Naive B cell (primary cell): ENCODE measurements around the gene FBLN7. TPM values are rescaled to one million over a fixed set of nuclear protein-coding genes. Genes with fewer than 3 reads are reported as not detected.

Source experiments
- ATAC-seq, 2 donors: fragments of 150-1000 bp; cut with Tn5 transposase; 2 replicates each; pipeline ENCODE4 v1.10.0; 2021; ENCODE audit warnings: low read depth in 2 of 2, mild to moderate bottlenecking in 2 of 2, moderate library complexity in 2 of 2
- DNase-seq: peaks from one replicate; pipeline ENCODE4 v3.0.0; 2022
- H3K27ac Mint-ChIP-seq, 6 donors: one replicate each; pipeline ENCODE4 v1.8.0; 2020 to 2022; ENCODE audit warnings: mild to moderate bottlenecking in 6 of 6, mixed read lengths in 6 of 6, moderate library complexity in 5 of 6, inconsistent platforms in 2 of 6
- H3K27me3 Mint-ChIP-seq, 3 donors: one replicate each; pipeline ENCODE4 v1.8.0; 2021 to 2022; ENCODE audit warnings: mixed read lengths in 3 of 3, mild to moderate bottlenecking in 1 of 3
- H3K36me3 Mint-ChIP-seq, 2 donors: one replicate each; pipeline ENCODE4 v1.8.0; 2020 to 2022; ENCODE audit warnings: mixed read lengths in 2 of 2, inconsistent platforms in 1 of 2, mild to moderate bottlenecking in 1 of 2
- H3K4me1 Mint-ChIP-seq, 3 donors: one replicate each; pipeline ENCODE4 v1.8.0; 2020 to 2022; ENCODE audit warnings: mixed read lengths in 3 of 3, inconsistent platforms in 1 of 3, mild to moderate bottlenecking in 1 of 3, moderate library complexity in 1 of 3
- H3K4me3 Mint-ChIP-seq, 8 donors: one replicate each; pipeline ENCODE4 v1.8.0; 2020 to 2022; ENCODE audit warnings: mild to moderate bottlenecking in 8 of 8, mixed read lengths in 8 of 8, moderate library complexity in 8 of 8, inconsistent platforms in 2 of 8
- H3K9me3 Mint-ChIP-seq, 7 donors: one replicate each; pipeline ENCODE4 v1.8.0; 2020 to 2022; ENCODE audit warnings: mixed read lengths in 7 of 7, mild to moderate bottlenecking in 5 of 7, inconsistent platforms in 2 of 7, moderate library complexity in 1 of 7
- polyA plus RNA-seq, 6 donors: library from polyadenylated mRNA; unstranded; fragments of 300-500 nt; fragmentation: Illumina TruSeq; gene quantifications; one replicate each; pipeline ENCODE4 v1.2.3, GENCODE V29; 2021; ENCODE audit warnings: low read depth in 6 of 6

Gene FBLN7
- polyA plus RNA-seq, 6 donors from 2014 or later, result 0.18 to 0.23 TPM; not detected in 4

DNA sequence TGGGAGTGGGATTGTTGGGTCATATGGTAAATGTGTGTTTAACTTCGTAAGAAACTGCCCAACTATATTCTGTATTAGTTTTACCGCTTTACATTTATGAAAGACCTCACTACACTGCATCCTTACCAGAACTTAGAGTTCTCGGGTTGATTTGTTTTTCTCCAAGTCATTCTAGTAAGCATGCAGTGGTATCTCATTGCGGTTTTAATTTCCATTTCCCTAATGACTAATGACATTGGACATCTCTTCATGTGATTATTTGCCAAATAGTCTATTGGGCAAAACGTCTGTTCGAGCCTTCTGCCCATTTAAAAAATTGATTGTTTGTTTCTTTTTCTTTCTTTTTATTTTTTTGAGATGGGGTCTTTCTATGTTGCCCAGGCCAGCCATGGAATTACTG, 6.8 kb downstream of the FBLN7 start:
- Mint-ChIP-seq H3K27ac (no peak overlapping the region), H3K36me3 (no peaks in the 10 kb centered on the region), H3K9me3 (no peaks in the 10 kb centered on the region), H3K4me1 (peaks cover 0 to 5% (median 0%) of the 10 kb centered on the region in 3 donors), H3K27me3 (peaks cover 22 to 44% (median 29%) of the 10 kb centered on the region in 3 donors), H3K4me3 (no peak overlapping the region)
- ATAC-seq (no peak), DNase-seq (no peak)

DNA sequence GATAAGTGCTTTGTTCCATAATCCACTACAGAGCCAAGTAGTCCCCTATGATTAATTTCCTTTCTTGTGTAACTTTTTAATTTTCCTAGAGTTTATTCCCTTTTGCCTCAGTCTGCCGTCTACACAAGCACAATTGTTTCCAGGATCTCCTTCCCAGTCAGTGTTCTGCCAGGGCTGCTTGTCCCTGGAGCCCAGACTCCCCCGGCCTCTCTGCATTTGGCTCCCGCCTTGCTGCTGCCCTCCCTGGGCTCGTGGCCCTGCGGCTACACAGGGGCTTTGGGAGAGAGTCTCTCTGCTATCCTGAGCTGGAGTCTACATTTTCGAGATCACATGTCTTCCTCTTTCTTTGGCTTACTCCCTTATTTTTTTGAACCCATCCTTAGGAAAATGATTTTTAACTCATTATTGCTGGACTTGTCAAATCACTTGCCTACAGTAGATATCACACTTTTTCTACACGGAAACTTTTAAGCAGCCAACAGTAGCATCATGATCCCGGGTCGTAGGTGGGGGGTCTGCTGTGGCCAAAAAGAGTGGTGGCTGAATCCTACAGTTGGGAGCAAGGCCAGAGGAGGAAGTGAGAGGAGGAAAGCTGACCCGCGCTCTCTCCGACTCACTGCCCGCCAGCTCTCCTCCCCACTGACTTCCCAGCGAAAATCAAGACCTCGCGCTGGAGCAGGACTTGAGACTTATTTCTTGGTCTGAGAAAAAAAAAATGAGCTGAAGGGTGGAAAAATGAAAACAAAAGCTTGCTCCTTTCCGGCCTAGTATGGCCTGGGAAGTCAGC, 9.4 kb downstream of the FBLN7 start:
- H3K36me3 Mint-ChIP-seq, result no peaks in the 10 kb centered on the region
- no peak overlapping the region for H3K4me3 Mint-ChIP-seq
- DNase-seq (no peak), ATAC-seq (no peak)
- peak overlapping the region in 1 of 6 donors; percentile 25 for H3K27ac Mint-ChIP-seq
- no peaks in the 10 kb centered on the region for H3K4me1 Mint-ChIP-seq
- no peaks in the 10 kb centered on the region for H3K9me3 Mint-ChIP-seq
- peaks cover 8 to 20% (median 19%) of the 10 kb centered on the region in 3 donors for H3K27me3 Mint-ChIP-seq

DNA sequence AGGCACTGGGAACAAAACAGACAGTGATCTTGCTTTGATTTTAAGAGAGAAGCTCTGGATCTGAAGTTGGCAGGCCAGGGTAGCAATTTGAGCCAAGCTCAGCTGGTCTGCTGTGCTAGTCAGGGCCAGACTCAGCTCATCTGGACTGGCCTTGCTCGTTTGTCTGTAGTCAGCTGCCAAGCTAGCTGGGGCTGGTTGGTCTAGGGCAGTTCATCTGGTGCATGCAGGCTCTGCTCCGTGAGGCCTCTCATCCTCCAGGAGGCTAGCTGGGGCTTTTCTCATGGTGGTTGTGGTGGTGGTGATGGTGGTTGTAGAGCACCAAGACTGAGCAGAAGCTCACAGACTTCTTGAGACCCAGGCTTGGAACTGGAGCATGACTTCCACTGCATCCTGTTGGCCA, 10.3 kb downstream of the FBLN7 start:
- Mint-ChIP-seq H3K36me3 (no peaks in the 10 kb centered on the region), H3K27me3 (peaks cover 4 to 15% (median 14%) of the 10 kb centered on the region in 3 donors), H3K9me3 (no peaks in the 10 kb centered on the region), H3K27ac (no peak overlapping the region), H3K4me1 (no peaks in the 10 kb centered on the region), H3K4me3 (no peak overlapping the region)
- DNase-seq, result no peak
- no peak for ATAC-seq

DNA sequence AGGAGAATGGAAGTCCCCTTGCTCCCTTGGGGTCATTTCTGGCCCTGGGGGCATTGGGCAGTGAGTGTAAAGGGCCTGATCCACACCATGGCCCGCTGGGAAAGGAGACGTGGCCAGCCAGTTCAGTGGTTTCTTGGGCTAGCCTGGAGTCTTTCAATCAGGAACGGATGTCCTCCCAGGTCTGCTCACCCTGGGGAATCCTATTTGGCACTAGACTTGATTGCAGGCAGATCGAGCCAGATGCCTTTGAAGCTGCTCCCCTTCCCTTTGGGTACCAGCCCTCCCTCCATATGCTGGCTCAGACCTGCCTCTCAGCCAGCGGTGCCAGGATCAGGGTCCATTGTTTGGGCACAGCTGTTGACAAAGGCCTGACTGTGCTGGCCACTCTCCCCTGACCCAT, 11.0 kb downstream of the FBLN7 start:
- ATAC-seq, result no peak
- Mint-ChIP-seq H3K36me3 (no peaks in the 10 kb centered on the region), H3K4me1 (peaks cover 0 to under 1% (median 0%) of the 10 kb centered on the region in 3 donors), H3K9me3 (no peaks in the 10 kb centered on the region), H3K4me3 (no peak overlapping the region), H3K27ac (no peak overlapping the region), H3K27me3 (peaks cover 4 to 15% (median 14%) of the 10 kb centered on the region in 3 donors)
- no peak for DNase-seq

DNA sequence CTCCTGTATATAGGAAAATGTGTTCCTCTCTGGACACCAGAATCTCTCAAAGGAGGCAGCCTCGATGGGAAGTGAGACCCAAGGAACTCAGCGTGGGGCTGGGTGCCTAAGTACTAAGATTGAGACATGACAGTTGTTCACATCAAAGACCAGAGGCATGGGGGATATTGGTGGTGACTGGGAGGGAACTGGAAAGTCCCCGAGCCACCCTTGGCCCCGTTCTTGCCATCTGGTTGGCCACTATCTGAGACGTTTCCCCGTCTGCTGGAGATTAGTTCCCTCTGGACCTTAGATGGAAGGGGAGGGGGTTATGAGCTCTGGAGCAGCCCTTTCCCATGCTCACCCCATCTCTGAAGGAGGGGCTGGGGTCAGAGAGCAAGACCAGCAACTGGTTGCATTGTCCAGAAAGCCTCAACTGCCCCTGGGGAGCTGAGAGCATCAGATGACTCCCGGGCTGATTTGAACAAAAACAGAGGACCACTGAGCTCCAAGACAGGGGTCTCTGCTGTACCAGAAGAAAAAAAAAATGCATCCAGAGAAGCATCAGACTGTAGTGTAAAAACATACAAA, 11.8 kb downstream of the FBLN7 start:
- no peak for ATAC-seq
- no peak overlapping the region for H3K4me3 Mint-ChIP-seq
- H3K36me3 Mint-ChIP-seq, result no peaks in the 10 kb centered on the region
- peak overlapping the region in 1 of 6 donors; percentile 12 for H3K27ac Mint-ChIP-seq
- H3K9me3 Mint-ChIP-seq, result no peaks in the 10 kb centered on the region
- peaks cover 3 to 15% (median 14%) of the 10 kb centered on the region in 3 donors for H3K27me3 Mint-ChIP-seq
- H3K4me1 Mint-ChIP-seq, result peaks cover 0 to 5% (median 4%) of the 10 kb centered on the region in 3 donors
- no peak for DNase-seq

DNA sequence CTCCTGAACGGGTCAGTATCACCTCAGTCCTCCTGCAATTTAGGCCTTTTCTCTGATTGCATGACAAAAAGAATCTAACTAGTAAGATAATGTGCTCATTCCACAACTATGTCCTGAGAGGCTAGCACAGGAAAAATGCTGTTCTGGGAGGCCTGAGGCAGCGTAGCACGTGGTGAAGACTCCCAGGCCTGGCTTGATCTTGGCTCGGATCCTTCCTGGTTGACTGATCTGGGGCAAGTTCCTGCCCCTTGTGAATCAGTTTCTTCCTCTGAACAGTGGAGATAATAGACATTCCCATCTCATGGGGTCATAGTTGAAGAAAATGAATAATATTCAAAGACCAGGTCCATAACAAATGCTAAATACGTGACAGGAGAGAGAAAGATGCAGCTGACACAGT, 12.3 kb downstream of the FBLN7 start:
- peaks cover 5 to 10% (median 7%) of the 10 kb centered on the region in 3 donors for H3K4me1 Mint-ChIP-seq
- no peak overlapping the region for H3K4me3 Mint-ChIP-seq
- no peak for DNase-seq
- no peak for ATAC-seq
- no peaks in the 10 kb centered on the region for H3K36me3 Mint-ChIP-seq
- H3K9me3 Mint-ChIP-seq, result no peaks in the 10 kb centered on the region
- H3K27ac Mint-ChIP-seq, result peak overlapping the region in 1 of 6 donors; percentile 12
- H3K27me3 Mint-ChIP-seq, result peaks cover 0 to 15% (median 14%) of the 10 kb centered on the region in 3 donors

DNA sequence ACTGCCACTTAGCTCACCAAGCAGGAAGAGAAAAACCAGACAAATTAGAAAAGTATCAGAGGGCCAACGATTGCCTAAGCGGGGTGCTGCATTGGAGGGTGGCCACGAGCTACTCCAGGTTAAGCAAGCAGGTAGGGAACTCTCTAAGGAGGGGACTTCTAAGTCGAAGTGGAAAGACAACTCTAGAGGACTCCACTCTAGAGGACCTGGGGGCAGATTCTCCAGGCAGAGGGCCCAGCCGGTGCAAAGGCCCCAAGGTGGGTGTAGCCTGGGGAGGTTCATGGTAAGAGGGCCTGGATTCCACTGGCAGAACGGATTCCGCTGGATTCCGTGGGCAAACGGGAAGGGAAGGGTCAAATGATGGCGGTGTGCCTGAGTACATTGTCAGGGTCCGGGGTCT, 12.7 kb downstream of the FBLN7 start:
- ATAC-seq, result no peak
- H3K27ac Mint-ChIP-seq, result no peak overlapping the region
- DNase-seq, result no peak
- H3K4me3 Mint-ChIP-seq, result no peak overlapping the region
- H3K9me3 Mint-ChIP-seq, result no peaks in the 10 kb centered on the region
- peaks cover 9 to 14% (median 11%) of the 10 kb centered on the region in 3 donors for H3K4me1 Mint-ChIP-seq
- H3K27me3 Mint-ChIP-seq, result peaks cover 0 to 15% (median 14%) of the 10 kb centered on the region in 3 donors
- no peaks in the 10 kb centered on the region for H3K36me3 Mint-ChIP-seq

DNA sequence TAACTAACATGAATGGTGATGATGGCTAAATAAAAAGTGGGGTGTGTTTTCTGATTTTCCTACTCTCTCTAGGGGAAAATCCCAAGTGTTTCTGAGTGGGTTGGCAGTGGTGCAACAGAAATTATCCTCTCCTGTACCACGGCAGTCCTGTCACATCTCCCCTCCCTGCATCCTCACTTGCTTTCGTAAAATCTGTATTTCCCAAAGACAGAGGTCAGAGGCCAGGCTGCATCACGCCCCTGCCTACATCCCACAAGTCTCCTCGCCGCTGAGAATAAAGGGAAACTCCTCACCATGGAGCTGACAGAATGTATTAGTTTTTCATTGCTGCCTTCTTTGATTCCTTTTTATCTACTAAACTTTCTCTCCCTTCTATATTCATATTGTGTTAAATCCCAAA, 13.1 kb downstream of the FBLN7 start:
- Mint-ChIP-seq H3K27ac (peak overlapping the region in 1 of 6 donors; percentile 26), H3K9me3 (no peaks in the 10 kb centered on the region), H3K27me3 (peaks cover 0 to 15% (median 14%) of the 10 kb centered on the region in 3 donors), H3K4me3 (no peak overlapping the region), H3K4me1 (peaks cover 13 to 18% (median 15%) of the 10 kb centered on the region in 3 donors), H3K36me3 (no peaks in the 10 kb centered on the region)
- DNase-seq (no peak), ATAC-seq (no peak)

DNA sequence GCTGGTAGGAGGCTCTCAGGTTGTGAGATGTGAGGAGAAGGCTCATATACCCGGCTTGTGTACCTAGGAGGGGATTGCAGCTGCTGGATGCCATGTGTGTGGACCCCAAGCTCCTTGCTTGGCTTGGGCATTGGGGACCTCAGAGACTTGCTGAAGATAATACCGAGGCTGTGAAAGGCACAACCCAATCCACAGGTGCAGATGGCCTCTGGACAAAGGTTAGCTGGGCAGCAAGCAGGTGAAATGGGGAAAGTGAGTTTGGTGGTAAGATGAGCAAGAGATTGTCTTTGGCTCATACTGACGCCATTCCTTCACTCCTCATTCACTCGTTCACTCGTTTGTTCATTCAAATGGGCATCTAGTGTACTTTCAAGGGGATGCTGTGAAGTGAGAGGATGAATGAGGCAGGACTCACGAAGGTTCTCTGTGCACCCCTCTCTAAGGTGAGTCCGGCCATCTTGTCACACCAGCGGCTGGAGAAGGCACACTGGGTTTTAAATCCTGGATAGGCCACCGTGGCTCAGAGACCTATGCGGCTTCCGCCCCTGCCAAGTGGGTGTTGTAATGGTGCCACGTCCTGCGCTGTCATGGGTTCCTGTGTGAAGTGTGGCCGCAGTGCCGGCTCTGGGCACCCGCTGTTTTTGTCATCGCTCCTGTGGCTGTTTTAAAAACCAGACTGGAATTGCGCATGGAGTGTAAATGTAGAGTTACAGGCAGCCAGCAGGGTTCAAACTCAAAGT, 13.7 kb downstream of the FBLN7 start:
- peaks cover 17 to 22% (median 17%) of the 10 kb centered on the region in 3 donors for H3K4me1 Mint-ChIP-seq
- no peaks in the 10 kb centered on the region for H3K36me3 Mint-ChIP-seq
- peaks cover 0 to 13% (median 13%) of the 10 kb centered on the region in 3 donors for H3K27me3 Mint-ChIP-seq
- no peak overlapping the region for H3K4me3 Mint-ChIP-seq
- no peak for ATAC-seq
- H3K27ac Mint-ChIP-seq, result peak overlapping the region in 1 of 6 donors; percentile 26
- no peaks in the 10 kb centered on the region for H3K9me3 Mint-ChIP-seq
- no peak for DNase-seq

DNA sequence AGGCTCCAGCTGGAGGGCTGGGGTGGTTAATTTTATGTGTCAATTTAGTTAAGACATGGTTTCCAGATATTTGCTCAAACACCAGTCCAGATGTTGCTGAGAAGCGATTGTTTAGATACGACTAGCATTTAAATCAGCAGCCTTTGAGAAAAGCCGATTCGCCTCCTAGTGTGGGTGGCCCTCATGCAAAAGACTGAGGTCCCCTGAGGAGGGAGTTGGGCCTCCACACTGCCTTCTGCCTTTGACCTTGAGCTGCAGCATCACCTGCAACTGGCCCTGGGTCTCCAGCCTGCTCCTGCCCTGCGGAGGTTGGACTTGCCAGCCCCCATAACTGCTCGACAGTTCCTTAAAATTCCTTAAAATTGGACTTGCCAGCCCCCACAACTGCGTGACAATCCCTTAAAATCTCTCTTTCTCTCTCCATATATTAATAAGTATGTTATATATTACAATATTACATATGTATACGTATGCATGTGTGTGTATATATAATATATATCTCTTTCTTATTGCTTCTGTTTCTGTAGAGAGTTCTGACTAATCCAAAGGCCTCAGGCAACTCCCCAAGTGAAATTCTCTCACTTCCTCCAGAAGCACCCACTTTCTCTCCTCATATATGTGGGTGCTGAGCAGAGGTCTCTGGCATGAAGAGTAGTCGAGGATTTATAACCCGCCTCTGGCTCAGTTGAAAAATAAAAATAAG, 14.4 kb downstream of the FBLN7 start:
- DNase-seq (no peak), ATAC-seq (no peak)
- Mint-ChIP-seq H3K9me3 (no peaks in the 10 kb centered on the region), H3K27me3 (peaks cover 0 to 5% (median 5%) of the 10 kb centered on the region in 3 donors), H3K27ac (peak overlapping the region in 2 of 6 donors; percentile 33 to 60), H3K4me3 (no peak overlapping the region), H3K4me1 (peaks cover 17 to 22% (median 17%) of the 10 kb centered on the region in 3 donors), H3K36me3 (no peaks in the 10 kb centered on the region)

DNA sequence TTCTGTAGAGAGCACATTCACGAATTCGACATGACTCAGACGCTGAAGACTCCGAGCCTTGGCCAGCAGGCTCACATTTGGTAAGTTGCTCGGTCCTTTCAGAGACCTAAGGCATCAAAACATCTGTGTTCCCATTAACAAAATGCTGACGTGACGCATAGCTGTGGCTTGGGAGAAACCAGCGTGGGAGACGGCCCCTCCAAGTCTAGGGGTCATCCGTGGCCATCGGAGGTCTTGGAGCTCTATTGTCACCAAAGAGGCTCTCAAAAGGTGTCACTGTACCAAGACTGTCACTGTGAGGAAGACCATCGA, 14.9 kb downstream of the FBLN7 start:
- ATAC-seq (no peak), DNase-seq (no peak)
- Mint-ChIP-seq H3K4me3 (no peak overlapping the region), H3K27ac (peak overlapping the region in 2 of 6 donors; percentile 33 to 61), H3K4me1 (peaks cover 17 to 22% (median 17%) of the 10 kb centered on the region in 3 donors), H3K36me3 (no peaks in the 10 kb centered on the region), H3K27me3 (peaks cover 0 to under 1% (median under 1%) of the 10 kb centered on the region in 3 donors), H3K9me3 (no peaks in the 10 kb centered on the region)

DNA sequence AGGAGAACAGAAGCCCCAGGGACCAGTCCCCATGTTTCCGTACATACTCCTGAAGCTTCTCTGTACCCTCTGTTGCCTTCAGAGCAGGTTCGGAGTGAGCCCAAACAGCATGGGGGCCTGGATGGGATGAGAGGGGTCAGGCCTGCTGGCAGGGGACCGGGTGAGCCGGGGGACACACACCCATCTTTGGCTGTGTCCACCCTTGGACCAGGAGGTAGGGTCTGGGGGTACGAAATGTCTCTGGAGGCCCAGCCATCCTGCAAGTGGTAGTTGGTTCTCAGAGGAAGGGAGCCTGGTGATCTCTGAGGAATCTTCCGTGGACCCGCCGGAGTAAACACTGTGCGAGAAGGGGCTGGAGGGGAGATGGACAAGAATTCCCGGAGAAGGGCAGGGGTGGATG, 15.3 kb downstream of the FBLN7 start:
- H3K9me3 Mint-ChIP-seq, result no peaks in the 10 kb centered on the region
- no peaks in the 10 kb centered on the region for H3K36me3 Mint-ChIP-seq
- no peaks in the 10 kb centered on the region for H3K27me3 Mint-ChIP-seq
- H3K4me3 Mint-ChIP-seq, result no peak overlapping the region
- peak overlapping the region in 2 of 6 donors; percentile 15 to 61 for H3K27ac Mint-ChIP-seq
- H3K4me1 Mint-ChIP-seq, result peaks cover 17 to 22% (median 17%) of the 10 kb centered on the region in 3 donors
- DNase-seq (no peak), ATAC-seq (no peak)
